OCI-LY1 (cell line): Measurements from ENCODE around the gene CDH4.

Experiments used
- H2AFZ ChIP-seq: fragments of 200-600 bp; sonication (generic), shearing (Covaris generic); 2 replicates; pipeline ENCODE4 v1.6.0; 2014; ENCODE audit warnings: antibody characterized with exemption, mild to moderate bottlenecking, low read length
- H3F3A ChIP-seq: fragments of 200-600 bp; sonication (generic), shearing (Covaris generic); 2 replicates; pipeline ENCODE4 v1.6.0; 2014; ENCODE audit warnings: mild to moderate bottlenecking, antibody characterized with exemption, low read length, moderate library complexity; ENCODE audit not compliant: insufficient read depth
- H3K27ac ChIP-seq: fragments of 200-600 bp; sonication (generic); 2 replicates; pipeline ENCODE4 v1.5.1; 2014; ENCODE audit warnings: low read length, mixed run types, mild to moderate bottlenecking, low read depth; ENCODE audit not compliant: poor library complexity, severe bottlenecking
- H3K27me3 ChIP-seq: fragments of 200-600 bp; sonication (generic); 2 replicates; pipeline ENCODE4 v1.6.0; 2014; ENCODE audit warnings: antibody characterized with exemption, mild to moderate bottlenecking, low read length, moderate library complexity; ENCODE audit not compliant: insufficient read depth
- H3K36me3 ChIP-seq: fragments of 200-600 bp; sonication (generic); 2 replicates; pipeline ENCODE4 v1.6.1; 2014; ENCODE audit warnings: mild to moderate bottlenecking, antibody characterized with exemption, low read length, moderate library complexity, mixed read lengths; ENCODE audit not compliant: insufficient read depth
- H3K4me1 ChIP-seq: fragments of 200-600 bp; sonication (generic); 2 replicates; pipeline ENCODE4 v1.5.1; 2014; ENCODE audit warnings: mild to moderate bottlenecking, low read length, moderate library complexity; ENCODE audit not compliant: insufficient read depth, severe bottlenecking
- H3K4me2 ChIP-seq: fragments of 200-600 bp; sonication (generic), shearing (Covaris generic); 2 replicates; pipeline ENCODE4 v1.6.1; 2014; ENCODE audit warnings: low read length
- H3K4me3 ChIP-seq: fragments of 200-600 bp; sonication (generic); 2 replicates; pipeline ENCODE4 v1.5.1; 2014; ENCODE audit warnings: low read length, low read depth, mild to moderate bottlenecking, mixed read lengths; ENCODE audit not compliant: poor library complexity, severe bottlenecking
- H3K79me2 ChIP-seq: fragments of 200-600 bp; shearing (Covaris generic); 2 replicates; pipeline ENCODE4 v1.6.1; 2016; ENCODE audit warnings: mixed run types, low read length, mixed read lengths; ENCODE audit not compliant: insufficient read depth
- H3K9ac ChIP-seq: fragments of 200-600 bp; sonication (generic), shearing (Covaris generic); 2 replicates; pipeline ENCODE4 v1.6.1; 2014; ENCODE audit warnings: mild to moderate bottlenecking, low read length, mixed read lengths
- H3K9me2 ChIP-seq: fragments of 200-600 bp; sonication (generic), shearing (Covaris generic); 2 replicates; pipeline ENCODE4 v1.6.1; 2014; ENCODE audit warnings: low read depth, mild to moderate bottlenecking, low read length, mixed read lengths
- H3K9me3 ChIP-seq: fragments of 200-600 bp; shearing (Covaris generic); 2 replicates; pipeline ENCODE4 v1.6.1; 2014; ENCODE audit warnings: low read length, mixed read lengths
- H4K20me1 ChIP-seq: fragments of 200-600 bp; sonication (generic), shearing (Covaris generic); 2 replicates; pipeline ENCODE4 v1.6.0; 2016; ENCODE audit warnings: mild to moderate bottlenecking, low read length; ENCODE audit not compliant: insufficient read depth
- CTCF ChIP-seq: fragments of 200-600 bp; sonication (generic), shearing (Covaris generic); IDR thresholded peaks from 2 replicates; pipeline ENCODE4 v1.5.1; 2017; ENCODE audit warnings: mild to moderate bottlenecking, antibody characterized with exemption, low read length, moderate library complexity, mixed read lengths
- EZH2 ChIP-seq: fragments of 200-600 bp; sonication (generic), shearing (Covaris generic); IDR thresholded peaks from 2 replicates; pipeline ENCODE4 v1.8.0; 2017; ENCODE audit warnings: borderline replicate concordance, mixed run types, mild to moderate bottlenecking, antibody characterized with exemption, low read length, moderate library complexity, mixed read lengths

The CDH4 gene

GRCh38 chr20:61734733-61735502 is 482.9 kb downstream of the CDH4 start:
- Histone ChIP-seq H3K9me3 (no peaks in the 10 kb centered on the region), H3K27me3 (0 out of 2 replicates have a peak, but pooled peaks cover 2% of the 10 kb centered on the region), H3K79me2 (no peaks in the 10 kb centered on the region), H3K4me3 (no peak overlapping the region), H3F3A (no peaks in the 10 kb centered on the region), H3K4me2 (no peak overlapping the region), H3K4me1 (no peaks in the 10 kb centered on the region), H3K27ac (no peak overlapping the region), H3K36me3 (no peaks in the 10 kb centered on the region), H3K9me2 (no peaks in the 10 kb centered on the region), H3K9ac (no peak overlapping the region), H2AFZ (no peak overlapping the region), H4K20me1 (no peaks in the 10 kb centered on the region)
- TF ChIP-seq EZH2 (no peak), CTCF (no peak)

GRCh38 chr20:61735503-61735785 is 483.4 kb downstream of the CDH4 start:
- Histone ChIP-seq H3K27me3 (no peaks in the 10 kb centered on the region), H3K27ac (no peak overlapping the region), H3K36me3 (no peaks in the 10 kb centered on the region), H2AFZ (no peak overlapping the region), H3K9me2 (no peaks in the 10 kb centered on the region), H3K4me3 (no peak overlapping the region), H3F3A (no peaks in the 10 kb centered on the region), H3K4me1 (no peaks in the 10 kb centered on the region), H3K9ac (no peak overlapping the region), H3K4me2 (no peak overlapping the region), H3K9me3 (no peaks in the 10 kb centered on the region), H4K20me1 (no peaks in the 10 kb centered on the region), H3K79me2 (no peaks in the 10 kb centered on the region)
- TF ChIP-seq EZH2 = no peak
- no peak for TF ChIP-seq CTCF

- Histone ChIP-seq H3K27me3 (no peaks in the 10 kb centered on the region), H3K4me3 (no peak overlapping the region), H3K27ac (no peak overlapping the region), H3K9me2 (no peaks in the 10 kb centered on the region), H3K4me1 (no peaks in the 10 kb centered on the region), H3F3A (no peaks in the 10 kb centered on the region), H3K36me3 (no peaks in the 10 kb centered on the region), H2AFZ (no peak overlapping the region), H3K79me2 (no peaks in the 10 kb centered on the region), H3K9me3 (no peaks in the 10 kb centered on the region), H4K20me1 (no peaks in the 10 kb centered on the region), H3K4me2 (no peak overlapping the region), H3K9ac (no peak overlapping the region)
- TF ChIP-seq CTCF (no peak), EZH2 (no peak)
Observed at GRCh38 chr20:61736001-61736635, 484.1 kb downstream of the CDH4 start.
